ENCODE measurements around the gene TSPEAR.
"Not testable (repeated sequence)": the region's sequence is repeated elsewhere in the genome, so short reads cannot be mapped to it uniquely, and the experiment has no call there.

Gene TSPEAR

GRCh38 chr21:44687671-44688070 is 23.7 kb downstream of the TSPEAR start:
- H3K27ac ChIP-seq (ENCODE audit: low read depth, low read length): no peak overlapping the region
- no peaks in the 10 kb centered on the region for H3K79me2 ChIP-seq (ENCODE audit: control insufficient read depth, low read length)
- H3K9me2 ChIP-seq (replicated peaks; ENCODE audit: control insufficient read depth, low read length): no peaks in the 10 kb centered on the region
- H3K36me3 ChIP-seq (ENCODE audit: control insufficient read depth, low read length): no peaks in the 10 kb centered on the region
- no peak for TF ChIP-seq CTCF (IDR thresholded peaks at IDR 0.05; ENCODE audit: low read depth, low read length, poor library complexity, severe bottlenecking)
- TF ChIP-seq EZH2phosphoT487 (IDR thresholded peaks at IDR 0.05; ENCODE audit: borderline replicate concordance, low read length): no peak
- H3F3A ChIP-seq (ENCODE audit: control insufficient read depth, insufficient read depth): no peaks in the 10 kb centered on the region
- peaks cover 3% of the 10 kb centered on the region; the same call in 1 of the 2 replicates for H3K27me3 ChIP-seq (ENCODE audit: control insufficient read depth, low read length)
- no peaks in the 10 kb centered on the region for H3K4me1 ChIP-seq (ENCODE audit: control insufficient read depth, low read length)
- H3K4me2 ChIP-seq (ENCODE audit: low read length): no peak overlapping the region
- H3K9me3 ChIP-seq (ENCODE audit: control insufficient read depth, insufficient read depth, low read length): peaks cover under 1% of the 10 kb centered on the region; the same call in 1 of the 2 replicates
- no peaks in the 10 kb centered on the region for H4K20me1 ChIP-seq (ENCODE audit: control insufficient read depth, insufficient read depth, low read depth, low read length)
- no peak overlapping the region for H3K4me3 ChIP-seq (ENCODE audit: low read length)

- Histone ChIP-seq H4K20me1 (ENCODE audit: control insufficient read depth, insufficient read depth, low read depth, low read length) (no peaks in the 10 kb centered on the region), H3K9me3 (ENCODE audit: control insufficient read depth, insufficient read depth, low read length) (no peaks in the 10 kb centered on the region), H3K27ac (ENCODE audit: low read depth, low read length) (no peak overlapping the region), H3K36me3 (ENCODE audit: control insufficient read depth, low read length) (no peaks in the 10 kb centered on the region), H3K79me2 (ENCODE audit: control insufficient read depth, low read length) (no peaks in the 10 kb centered on the region), H3K9me2 (replicated peaks; ENCODE audit: control insufficient read depth, low read length) (no peaks in the 10 kb centered on the region), H3K4me3 (ENCODE audit: low read length) (no peak overlapping the region), H3K27me3 (ENCODE audit: control insufficient read depth, low read length) (peaks cover 3% of the 10 kb centered on the region), H3K4me1 (ENCODE audit: control insufficient read depth, low read length) (no peaks in the 10 kb centered on the region), H3K4me2 (ENCODE audit: low read length) (no peak overlapping the region), H3F3A (ENCODE audit: control insufficient read depth, insufficient read depth) (no peaks in the 10 kb centered on the region)
- TF ChIP-seq EZH2phosphoT487 (IDR thresholded peaks at IDR 0.05; ENCODE audit: borderline replicate concordance, low read length): no peak
- TF ChIP-seq CTCF (IDR thresholded peaks at IDR 0.05; ENCODE audit: low read depth, low read length, poor library complexity, severe bottlenecking): no peak
Measured at GRCh38 chr21:44686843-44687561, 24.4 kb downstream of the TSPEAR start.

GRCh38 chr21:44686000-44686781 is 25.2 kb downstream of the TSPEAR start:
- Histone ChIP-seq H3K4me3 (ENCODE audit: low read length) (no peak overlapping the region), H3F3A (ENCODE audit: control insufficient read depth, insufficient read depth) (no peaks in the 10 kb centered on the region), H3K79me2 (ENCODE audit: control insufficient read depth, low read length) (no peaks in the 10 kb centered on the region), H3K36me3 (ENCODE audit: control insufficient read depth, low read length) (no peaks in the 10 kb centered on the region), H3K9me2 (replicated peaks; ENCODE audit: control insufficient read depth, low read length) (no peaks in the 10 kb centered on the region), H3K27ac (ENCODE audit: low read depth, low read length) (no peak overlapping the region), H3K27me3 (ENCODE audit: control insufficient read depth, low read length) (peaks cover 3% of the 10 kb centered on the region), H3K4me1 (ENCODE audit: control insufficient read depth, low read length) (no peaks in the 10 kb centered on the region), H4K20me1 (ENCODE audit: control insufficient read depth, insufficient read depth, low read depth, low read length) (no peaks in the 10 kb centered on the region), H3K4me2 (ENCODE audit: low read length) (no peak overlapping the region), H3K9me3 (ENCODE audit: control insufficient read depth, insufficient read depth, low read length) (no peaks in the 10 kb centered on the region)
- no peak for TF ChIP-seq EZH2phosphoT487 (IDR thresholded peaks at IDR 0.05; ENCODE audit: borderline replicate concordance, low read length)
- TF ChIP-seq CTCF (IDR thresholded peaks at IDR 0.05; ENCODE audit: low read depth, low read length, poor library complexity, severe bottlenecking): no peak

GRCh38 chr21:44685050-44685449 is 26.3 kb downstream of the TSPEAR start:
- H3F3A ChIP-seq (ENCODE audit: control insufficient read depth, insufficient read depth); H3K4me2 ChIP-seq (ENCODE audit: low read length); H3K27me3 ChIP-seq (ENCODE audit: control insufficient read depth, low read length); H3K4me3 ChIP-seq (ENCODE audit: low read length); H3K27ac ChIP-seq (ENCODE audit: low read depth, low read length); H3K4me1 ChIP-seq (ENCODE audit: control insufficient read depth, low read length); H3K79me2 ChIP-seq (ENCODE audit: control insufficient read depth, low read length); H3K36me3 ChIP-seq (ENCODE audit: control insufficient read depth, low read length); H4K20me1 ChIP-seq (ENCODE audit: control insufficient read depth, insufficient read depth, low read depth, low read length); H3K9me3 ChIP-seq (ENCODE audit: control insufficient read depth, insufficient read depth, low read length); H3K9me2 ChIP-seq (replicated peaks; ENCODE audit: control insufficient read depth, low read length): not testable (repeated sequence)

Measured in DOHH2 (cell line).